Hepatocyte (in vitro differentiated cells): ENCODE measurements around the gene TFCP2L1. TPM values are rescaled to one million over a fixed set of nuclear protein-coding genes. Genes with fewer than 3 reads are reported as not detected.

ENCODE experiments used
- DNase-seq: peaks from one replicate; pipeline ENCODE4 v3.0.0-alpha.2; 2016; ENCODE audit warnings: low spot score
- H2AFZ ChIP-seq: fragments of 200-600 bp; sonication (generic); 2 replicates; pipeline ENCODE4 v1.6.0; 2016; ENCODE audit warnings: antibody characterized with exemption, mild to moderate bottlenecking
- H3K27ac ChIP-seq: fragments of 200-600 bp; sonication (generic); 2 replicates; pipeline ENCODE4 v1.5.1; 2016; ENCODE audit warnings: mild to moderate bottlenecking
- H3K27me3 ChIP-seq: fragments of 200-600 bp; sonication (generic); 2 replicates; pipeline ENCODE4 v1.6.1; 2016
- H3K36me3 ChIP-seq: fragments of 200-600 bp; sonication (generic); replicated peaks from 2 replicates; pipeline ENCODE4 v1.5.1; 2016; ENCODE audit warnings: low read depth; ENCODE audit not compliant: insufficient read depth
- H3K4me1 ChIP-seq: fragments of 200-600 bp; sonication (generic); 2 replicates; pipeline ENCODE4 v1.5.1; 2016; ENCODE audit warnings: mild to moderate bottlenecking, moderate library complexity; ENCODE audit not compliant: insufficient read depth
- H3K4me2 ChIP-seq: fragments of 200-600 bp; sonication (generic); 2 replicates; pipeline ENCODE4 v1.6.0; 2016
- H3K4me3 ChIP-seq: fragments of 200-600 bp; sonication (generic); 2 replicates; pipeline ENCODE4 v1.5.1; 2016; ENCODE audit warnings: mild to moderate bottlenecking
- H3K79me2 ChIP-seq: fragments of 200-600 bp; sonication (generic); 2 replicates; pipeline ENCODE4 v1.6.0; 2017; ENCODE audit warnings: mild to moderate bottlenecking
- H3K9me2 ChIP-seq: fragments of 200-600 bp; sonication (generic); replicated peaks from 2 replicates; pipeline ENCODE4 v1.6.0; 2017; ENCODE audit warnings: mild to moderate bottlenecking; ENCODE audit not compliant: insufficient read depth
- H3K9me3 ChIP-seq: fragments of 200-600 bp; sonication (generic); 2 replicates; pipeline ENCODE4 v1.5.1; 2016; ENCODE audit warnings: low read depth, mild to moderate bottlenecking
- H4K20me1 ChIP-seq: fragments of 200-600 bp; sonication (generic); 2 replicates; pipeline ENCODE4 v1.6.0; 2016; ENCODE audit warnings: mild to moderate bottlenecking; ENCODE audit not compliant: insufficient read depth, poor library complexity, severe bottlenecking
- CTCF ChIP-seq: fragments of 200-600 bp; sonication (generic); IDR thresholded peaks from 2 replicates; pipeline ENCODE4 v1.5.1; 2016; ENCODE audit warnings: antibody characterized with exemption, mild to moderate bottlenecking; ENCODE audit not compliant: poor library complexity
- EZH2 ChIP-seq: fragments of 200-600 bp; sonication (generic); IDR thresholded peaks from 2 replicates; pipeline ENCODE4 v1.6.1; 2016; ENCODE audit warnings: antibody characterized with exemption, mild to moderate bottlenecking, borderline replicate concordance
- EZH2phosphoT487 ChIP-seq: fragments of 200-600 bp; sonication (generic); IDR thresholded peaks from one replicate; pipeline ENCODE4 v1.6.1; 2018; ENCODE audit warnings: antibody characterized with exemption, mild to moderate bottlenecking, low read depth, moderate library complexity; ENCODE audit not compliant: unreplicated experiment, severe bottlenecking
- WGBS: methylation state at CpG from one replicate; pipeline ENCODE4 v1.1.6; 2016; ENCODE audit warnings: low lambda C conversion rate; ENCODE audit errors: missing lambda C conversion rate; 5-methylcytosine and 5-hydroxymethylcytosine counted together
- polyA plus RNA-seq: library from polyadenylated mRNA; unstranded; fragments of >200 nt; fragmentation: Nextera tagmentation; extraction: Ambion mirVana; gene quantifications from 2 replicates; pipeline ENCODE4 v1.2.1, GENCODE V29; 2016
- total RNA-seq: library from RNA; depleted of rRNA; stranded (reverse); fragments of >200 nt; gene quantifications from 2 replicates; pipeline ENCODE4 v1.2.3, GENCODE V29; 2014

TFCP2L1 gene
- total and polyA plus RNA-seq, 2 experiments from 2014 or later = 1.1 to 2.5 TPM

- TF ChIP-seq CTCF (no peak), EZH2phosphoT487 (no peak), EZH2 (no peak)
- Histone ChIP-seq H3K4me2 (no peak overlapping the region), H3K9me3 (no peaks in the 10 kb centered on the region), H3K27me3 (no peaks in the 10 kb centered on the region), H4K20me1 (no peaks in the 10 kb centered on the region), H3K36me3 (no peaks in the 10 kb centered on the region), H3K9me2 (no peaks in the 10 kb centered on the region), H2AFZ (no peak overlapping the region), H3K27ac (no peak overlapping the region), H3K4me1 (peaks cover 9% of the 10 kb centered on the region), H3K4me3 (no peak overlapping the region), H3K79me2 (no peaks in the 10 kb centered on the region)
- 89% methylated on average over 5 of the region's 5 CpGs for WGBS
- peak; percentile 2 for DNase-seq
These were observed 27.0 kb downstream of the TFCP2L1 start for GRCh38 chr2:121258051-121258450.

GRCh38 chr2:121257480-121257840 is 27.5 kb downstream of the TFCP2L1 start:
- Histone ChIP-seq H3K79me2 (no peaks in the 10 kb centered on the region), H2AFZ (no peak overlapping the region), H4K20me1 (no peaks in the 10 kb centered on the region), H3K4me3 (no peak overlapping the region), H3K27ac (no peak overlapping the region), H3K4me2 (no peak overlapping the region), H3K9me3 (no peaks in the 10 kb centered on the region), H3K36me3 (no peaks in the 10 kb centered on the region), H3K9me2 (no peaks in the 10 kb centered on the region), H3K4me1 (peaks cover 9% of the 10 kb centered on the region), H3K27me3 (no peaks in the 10 kb centered on the region)
- WGBS = 91% methylated on average over 3 of the region's 3 CpGs
- DNase-seq = no peak
- TF ChIP-seq EZH2phosphoT487 (no peak), EZH2 (no peak), CTCF (no peak)

- no peak overlapping the region for H2AFZ ChIP-seq
- H3K79me2 ChIP-seq = no peaks in the 10 kb centered on the region
- H4K20me1 ChIP-seq = no peaks in the 10 kb centered on the region
- peaks cover 9% of the 10 kb centered on the region for H3K4me1 ChIP-seq
- DNase-seq = peak; percentile 5
- no peak overlapping the region for H3K4me3 ChIP-seq
- no peak overlapping the region for H3K4me2 ChIP-seq
- no peaks in the 10 kb centered on the region for H3K27me3 ChIP-seq
- no peak overlapping the region for H3K27ac ChIP-seq
- H3K36me3 ChIP-seq = no peaks in the 10 kb centered on the region
- 84% methylated on average over 13 of the region's 13 CpGs for WGBS
- H3K9me3 ChIP-seq = no peaks in the 10 kb centered on the region
- no peak for TF ChIP-seq CTCF
- no peak for TF ChIP-seq EZH2
- TF ChIP-seq EZH2phosphoT487 = no peak
- H3K9me2 ChIP-seq = no peaks in the 10 kb centered on the region
These were observed 28.1 kb downstream of the TFCP2L1 start for GRCh38 chr2:121256720-121257479.
